GM13977 (cell line): Measurements from ENCODE around the gene TSPYL6.
"Not testable (repeated sequence)": the region's sequence is repeated elsewhere in the genome, so short reads cannot be mapped to it uniquely, and the experiment has no call there.

Experiments
- DNase-seq: peaks from one replicate; pipeline ENCODE4 v3.0.0; 2012; ENCODE audit warnings: low spot score
- CTCF ChIP-seq: IDR thresholded peaks from 2 replicates; pipeline ENCODE4 v1.5.1; 2012; ENCODE audit warnings: mild to moderate bottlenecking, control low read depth; ENCODE audit not compliant: insufficient read depth; ENCODE audit errors: extremely low read depth, missing control alignments
- in situ Hi-C: fragments of 300-500 bp; cut with MboI; formaldehyde crosslinking; loops from one replicate; pipeline ENCODE4 v1.12.0; 2022; ENCODE audit warnings: low sequenced_read_pairs, low pct_unique_long_range_greater_than_20kb, mixed read lengths, inconsistent platforms; ENCODE audit not compliant: unreplicated experiment

Gene TSPYL6

GRCh38 chr2:54271843-54272627 is 16.0 kb upstream of the TSPYL6 start:
- in situ Hi-C loops: no loop called here
- no peak for DNase-seq
- no peak for TF ChIP-seq CTCF

GRCh38 chr2:54271189-54271588 is 15.2 kb upstream of the TSPYL6 start:
- no peak for TF ChIP-seq CTCF
- in situ Hi-C loops: no loop called here
- no peak for DNase-seq

GRCh38 chr2:54267577-54267976 is 11.5 kb upstream of the TSPYL6 start:
- DNase-seq: no peak
- TF ChIP-seq CTCF: no peak
- in situ Hi-C loops: no loop called here

- DNase-seq, in situ Hi-C loops: not testable (repeated sequence)
These were observed 9.1 kb upstream of the TSPYL6 start for GRCh38 chr2:54265081-54265480.

GRCh38 chr2:54262015-54262765 is 6.2 kb upstream of the TSPYL6 start:
- no peak for TF ChIP-seq CTCF
- in situ Hi-C loops: no loop called here

GRCh38 chr2:54261537-54261936 is 5.5 kb upstream of the TSPYL6 start:
- in situ Hi-C loops: no loop called here
- no peak for DNase-seq
- TF ChIP-seq CTCF: no peak

More at GRCh38 chr2:54262015-54262765, 6.2 kb upstream of the TSPYL6 start:
- no peak for DNase-seq

- in situ Hi-C loops: no loop called here
- DNase-seq: no peak
- TF ChIP-seq CTCF: no peak
These were observed 4.2 kb upstream of the TSPYL6 start for GRCh38 chr2:54260241-54260595.
